A549 (cell line): ENCODE results near the gene CFAP97. TPM values are rescaled to one million over a fixed set of nuclear protein-coding genes. Genes with fewer than 3 reads are reported as not detected.
"Not testable (repeated sequence)": the region's sequence is repeated elsewhere in the genome, so short reads cannot be mapped to it uniquely, and the experiment has no call there.

Source experiments
- ATAC-seq, 2 experiments: fragments of 200-7000 bp in 1 of 2; fragments of >200 bp in 1 of 2; cut with Nextera tagmentation in 1 of 2; cut with Tn5 transposase in 1 of 2; 3 replicates each; pipeline versions ENCODE4 v1.8.0 to v1.9.1; 2018 to 2020; ENCODE audit warnings: mild to moderate bottlenecking in 1 of 2, moderate library complexity in 1 of 2
- CTCF ChIA-PET: fragments of 300-600 bp; sonication (Branson Sonifier 250); formaldehyde crosslinking; extraction: SDS; loops from one replicate; lab custom pipeline; 2021; ENCODE audit warnings: antibody characterized with exemption, inconsistent platforms; lab: Yijun Ruan, JAX
- POLR2A ChIA-PET: fragments of 350-600 bp; formaldehyde crosslinking; extraction: SDS; loops from one replicate; lab custom pipeline; 2021; ENCODE audit warnings: antibody characterized with exemption, inconsistent platforms; lab: Yijun Ruan, JAX
- DNase-seq, 2 experiments: peaks; one replicate each; pipeline versions ENCODE4 v3.0.0 to v3.0.0-alpha.2; 2011 to 2016; ENCODE audit warnings: low read depth in 1 of 2, low spot score in 1 of 2
- FAIRE-seq: peaks from 2 replicates; lab custom pipeline; 2011; peaks lifted over from hg19 to GRCh38; lab: Jason Lieb, UNC
- H3K27ac ChIP-seq, 2 experiments: fragments of >200 bp; sonication (Bioruptor Twin); formaldehyde crosslinking; 3 replicates each; pipeline ENCODE4 v1.5.1; 2016 to 2017
- H3K4me1 ChIP-seq: fragments of >200 bp; sonication (Bioruptor Twin); formaldehyde crosslinking; 3 replicates; pipeline ENCODE4 v1.6.1; 2016
- H3K4me2 ChIP-seq: fragments of >200 bp; sonication (Bioruptor Twin); formaldehyde crosslinking; 3 replicates; pipeline ENCODE4 v1.6.1; 2016
- H3K4me3 ChIP-seq: fragments of >200 bp; sonication (Bioruptor Twin); formaldehyde crosslinking; 3 replicates; pipeline ENCODE4 v1.5.1; 2016
- H3K9me3 ChIP-seq: fragments of >200 bp; sonication (Bioruptor Twin); formaldehyde crosslinking; 3 replicates; pipeline ENCODE4 v1.6.1; 2016
- CEBPB ChIP-seq, 2 experiments: fragments of >200 bp in 1 of 2; sonication (Bioruptor Twin) in 1 of 2; formaldehyde crosslinking in 1 of 2; IDR thresholded peaks; 2 replicates each; pipeline ENCODE4 v1.6.1; 2012 to 2016
- CHD2 ChIP-seq: fragments of 150-350 bp; IDR thresholded peaks from 2 replicates; pipeline ENCODE4 v1.6.1; 2014; ENCODE audit warnings: low read length; ENCODE audit not compliant: partially characterized antibody
- CHD4 ChIP-seq: fragments of 200-600 bp; sonication (generic); IDR thresholded peaks from 2 replicates; pipeline ENCODE4 v1.6.1; 2016; ENCODE audit warnings: antibody characterized with exemption, mild to moderate bottlenecking, borderline replicate concordance
- ELK1 ChIP-seq: fragments of 150-350 bp; IDR thresholded peaks from 2 replicates; pipeline ENCODE4 v1.6.1; 2014; ENCODE audit warnings: low read depth, mild to moderate bottlenecking, low read length
- FOSB ChIP-seq: fragments of 250-450 bp; sonication (Bioruptor Pico); IDR thresholded peaks from 2 replicates; pipeline ENCODE4 v1.5.0; 2020; ENCODE audit warnings: mild to moderate bottlenecking, moderate library complexity
- FOXS1 ChIP-seq: fragments of 250-450 bp; sonication (Bioruptor Pico); IDR thresholded peaks from 2 replicates; pipeline ENCODE4 v1.5.0; 2020; ENCODE audit warnings: mild to moderate bottlenecking, moderate library complexity
- GATA3 ChIP-seq: IDR thresholded peaks from 2 replicates; pipeline ENCODE4 v1.6.1; 2012; ENCODE audit warnings: borderline replicate concordance
- HEYL ChIP-seq: fragments of 250-450 bp; sonication (Bioruptor Pico); IDR thresholded peaks from 2 replicates; pipeline ENCODE4 v1.8.0; 2021; ENCODE audit warnings: mild to moderate bottlenecking, moderate library complexity
- HOXA7 ChIP-seq: fragments of 250-450 bp; sonication (Bioruptor Pico); IDR thresholded peaks from 2 replicates; pipeline ENCODE4 v1.5.0; 2020; ENCODE audit warnings: mild to moderate bottlenecking, moderate library complexity
- HOXB13 ChIP-seq: fragments of 250-450 bp; sonication (Bioruptor Pico); IDR thresholded peaks from 2 replicates; pipeline ENCODE4 v1.5.0; 2020; ENCODE audit warnings: low read depth, mild to moderate bottlenecking, moderate library complexity
- HOXB5 ChIP-seq: fragments of 250-450 bp; sonication (Bioruptor Pico); IDR thresholded peaks from 2 replicates; pipeline ENCODE4 v1.5.0; 2020; ENCODE audit warnings: mild to moderate bottlenecking, moderate library complexity
- JUN ChIP-seq, 2 experiments: fragments of >200 bp; sonication (Bioruptor Twin); formaldehyde crosslinking; IDR thresholded peaks; 2 replicates in 1 of 2; 3 replicates in 1 of 2; pipeline ENCODE4 v1.6.1; 2016 to 2017
- KDM5A ChIP-seq: fragments of 200-600 bp; sonication (generic); IDR thresholded peaks from 2 replicates; pipeline ENCODE4 v1.6.1; 2016; ENCODE audit warnings: antibody characterized with exemption, mild to moderate bottlenecking
- MAX ChIP-seq: IDR thresholded peaks from 2 replicates; pipeline ENCODE4 v1.6.1; 2012
- NFE2L2 ChIP-seq: fragments of 150-350 bp; conservative IDR thresholded peaks from 2 replicates; pipeline ENCODE4 v1.6.1; 2014; ENCODE audit warnings: low read length
- NR3C1 ChIP-seq: fragments of >200 bp; sonication (Bioruptor Twin); formaldehyde crosslinking; IDR thresholded peaks from 3 replicates; pipeline ENCODE4 v1.6.1; 2017
- PBX3 ChIP-seq: IDR thresholded peaks from 2 replicates; pipeline ENCODE4 v1.6.1; 2012
- PHF8 ChIP-seq: fragments of 200-600 bp; sonication (generic); IDR thresholded peaks from 2 replicates; pipeline ENCODE4 v1.6.1; 2016; ENCODE audit warnings: low read depth, mild to moderate bottlenecking, antibody characterized with exemption, moderate library complexity, borderline replicate concordance
- POLR2A ChIP-seq: IDR thresholded peaks from 2 replicates; pipeline ENCODE4 v1.6.1; 2012; ENCODE audit warnings: mild to moderate bottlenecking, low read length
- RAD21 ChIP-seq, 2 experiments: fragments of >200 bp in 1 of 2; sonication (Bioruptor Twin) in 1 of 2; formaldehyde crosslinking in 1 of 2; IDR thresholded peaks in 1 of 2; conservative IDR thresholded peaks in 1 of 2; 2 replicates in 1 of 2; 3 replicates in 1 of 2; pipeline ENCODE4 v1.6.1; 2012 to 2018; ENCODE audit warnings: inconsistent platforms in 1 of 2
- RNF2 ChIP-seq: fragments of 200-600 bp; sonication (generic); IDR thresholded peaks from 2 replicates; pipeline ENCODE4 v1.6.1; 2016; ENCODE audit warnings: low read depth, mild to moderate bottlenecking, antibody characterized with exemption, moderate library complexity, borderline replicate concordance
- SREBF2 ChIP-seq: fragments of 450-650 bp; IDR thresholded peaks from 2 replicates; pipeline ENCODE4 v1.6.1; 2014; ENCODE audit warnings: mild to moderate bottlenecking, moderate library complexity
- USF2 ChIP-seq: fragments of 450-650 bp; IDR thresholded peaks from 2 replicates; pipeline ENCODE4 v1.6.1; 2014; ENCODE audit warnings: antibody characterized with exemption
- WGBS: methylation state at CpG from one replicate; pipeline ENCODE4 v1.1.6; 2017; ENCODE audit errors: missing lambda C conversion rate; 5-methylcytosine and 5-hydroxymethylcytosine counted together
- polyA plus RNA-seq, 4 experiments: library from polyadenylated mRNA; depleted of rRNA in 3 of 4; stranded (reverse); fragments of >200 nt; fragmentation: RNase III in 1 of 4; extraction: RNeasy Plus Mini Kit Qiagen cat#74134 plus additional on column Dnase treatment in 1 of 4; gene quantifications; 2 replicates in 3 of 4; 3 replicates in 1 of 4; pipeline ENCODE4 v1.2.3, GENCODE V29; 2011 to 2017

The CFAP97 gene
- polyA plus RNA-seq, 2 of the 4 experiments (the other 2 are of a cell fraction), result 15.8 to 48.2 TPM

GRCh38 chr4:185211035-185211434, 7.2 kb upstream of the CFAP97 start:
- no peak for FAIRE-seq
- POLR2A ChIA-PET, result no interaction called here
- Histone ChIP-seq H3K27ac (peak overlapping the region; percentile 73 to 96; a peak in 3 of 6 replicates), H3K9me3 (no peaks in the 10 kb centered on the region), H3K4me2 (peak overlapping the region; percentile 92), H3K4me3 (peak overlapping the region; percentile 68), H3K4me1 (peaks cover 15% of the 10 kb centered on the region; the same call in 2 of the 3 replicates)
- no peak for DNase-seq
- 91% methylated on average over 5 of the region's 5 CpGs for WGBS
- ATAC-seq, result no peak
- CTCF ChIA-PET, result no interaction called here
- no peak for TF ChIP-seq CEBPB (IDR thresholded peaks at IDR 0.05)
- no peak for TF ChIP-seq USF2
- TF ChIP-seq HOXA7 (CRISPR knock-in tag), result no peak
- no peak for TF ChIP-seq JUN (IDR thresholded peaks at IDR 0.05)
- TF ChIP-seq RAD21 (conservative IDR thresholded peaks at IDR 0.05 in 1 of 2, IDR thresholded peaks at IDR 0.05 in 1 of 2), result no peak
- TF ChIP-seq HOXB13, result no peak
- no peak for TF ChIP-seq SREBF2
- TF ChIP-seq FOSB (CRISPR knock-in tag), result no peak
- no peak for TF ChIP-seq CHD4
- TF ChIP-seq MAX, result no peak
- TF ChIP-seq PHF8, result no peak
- no peak for TF ChIP-seq HEYL
- TF ChIP-seq NFE2L2, result no peak
- no peak for TF ChIP-seq POLR2A

GRCh38 chr4:185210102-185210981, 6.5 kb upstream of the CFAP97 start:
- DNase-seq, result peak in 1 of 2 experiments; percentile 42

GRCh38 chr4:185209852-185210101, 6.0 kb upstream of the CFAP97 start:
- ChIA-PET POLR2A (interaction anchor here (2.2 kb wide), 1 partner anchor 187 kb away, joined by 9 read pairs; the partner anchor contains the start of genes ANKRD37 and LRP2BP), CTCF (interaction anchor here (0.7 to 1.7 kb wide), 3 partner anchors 13 to 82 kb away, joined by 3 to 5 read pairs (median 3); no protein-coding TSS in a partner anchor)
- Histone ChIP-seq H3K27ac (peak overlapping the region; percentile 73 to 96), H3K4me1 (peaks cover 19% of the 10 kb centered on the region; the same call in 2 of the 3 replicates), H3K4me3 (peak overlapping the region; percentile 68), H3K4me2 (peak overlapping the region; percentile 92)
- WGBS, result no CpG with 5 or more reads among the region's 39 CpGs
- DNase-seq, H3K9me3 ChIP-seq, FAIRE-seq: not testable (repeated sequence)
- ATAC-seq, result peak; percentile 5 to 67; a peak in 2 of 6 replicates

More at GRCh38 chr4:185210102-185210981, 6.5 kb upstream of the CFAP97 start:
- Histone ChIP-seq H3K4me2 (peak overlapping the region; percentile 92), H3K9me3 (no peaks in the 10 kb centered on the region), H3K4me3 (peak overlapping the region; percentile 68), H3K4me1 (peaks cover 15% of the 10 kb centered on the region; the same call in 2 of the 3 replicates), H3K27ac (peak overlapping the region; percentile 73 to 96)
- no peak for FAIRE-seq
- POLR2A ChIA-PET, result interaction anchor here (0.5 to 2.2 kb wide), 2 partner anchors 186 to 397 kb away, joined by 3 to 9 read pairs; partner anchors contain the start of genes ANKRD37 and LRP2BP
- no peak for TF ChIP-seq NR3C1
- TF ChIP-seq ELK1, result no peak
- TF ChIP-seq GATA3, result no peak
- TF ChIP-seq RNF2, result no peak
- no peak for TF ChIP-seq HOXB5 (CRISPR knock-in tag)
- no peak for TF ChIP-seq HEYL
- no peak for TF ChIP-seq KDM5A
- no peak for TF ChIP-seq HOXB13
- no peak for TF ChIP-seq PBX3
- no peak for TF ChIP-seq CHD2
- no peak for TF ChIP-seq FOXS1 (CRISPR knock-in tag)
- CTCF ChIA-PET, result interaction anchor here (0.7 to 1.7 kb wide), 3 partner anchors 12 to 81 kb away, joined by 3 to 5 read pairs (median 3); no protein-coding TSS in a partner anchor
- 2% methylated on average over 18 of the region's 84 CpGs for WGBS
- ATAC-seq, result peak; percentile 46 to 61
